Effector CD8-positive, alpha-beta T cell (primary cell): ENCODE data around the gene SFT2D2.
"Not testable (repeated sequence)": the region's sequence is repeated elsewhere in the genome, so short reads cannot be mapped to it uniquely, and the experiment has no call there.

ENCODE experiments used
- DNase-seq: peaks from one replicate; lab custom pipeline; 2025; lab: John Stamatoyannopoulos, UW
- total RNA-seq, 4 experiments: gene quantifications; one replicate each; lab custom pipeline; 2026; lab: John Stamatoyannopoulos, UW

The SFT2D2 gene
- total RNA-seq = 114 to 185 (median 156) reads per million in 4 experiments

- peak; percentile 59 for DNase-seq
Measured at GRCh38 chr1:168225476-168226190, at the start of gene SFT2D2. SFT2D2 (plus strand) TSS chr1:168226004; CDS start chr1:168226080, 76 bp downstream.

- no peak for DNase-seq
Measured at GRCh38 chr1:168178227-168178637, 47.6 kb upstream of the SFT2D2 start.

DNA sequence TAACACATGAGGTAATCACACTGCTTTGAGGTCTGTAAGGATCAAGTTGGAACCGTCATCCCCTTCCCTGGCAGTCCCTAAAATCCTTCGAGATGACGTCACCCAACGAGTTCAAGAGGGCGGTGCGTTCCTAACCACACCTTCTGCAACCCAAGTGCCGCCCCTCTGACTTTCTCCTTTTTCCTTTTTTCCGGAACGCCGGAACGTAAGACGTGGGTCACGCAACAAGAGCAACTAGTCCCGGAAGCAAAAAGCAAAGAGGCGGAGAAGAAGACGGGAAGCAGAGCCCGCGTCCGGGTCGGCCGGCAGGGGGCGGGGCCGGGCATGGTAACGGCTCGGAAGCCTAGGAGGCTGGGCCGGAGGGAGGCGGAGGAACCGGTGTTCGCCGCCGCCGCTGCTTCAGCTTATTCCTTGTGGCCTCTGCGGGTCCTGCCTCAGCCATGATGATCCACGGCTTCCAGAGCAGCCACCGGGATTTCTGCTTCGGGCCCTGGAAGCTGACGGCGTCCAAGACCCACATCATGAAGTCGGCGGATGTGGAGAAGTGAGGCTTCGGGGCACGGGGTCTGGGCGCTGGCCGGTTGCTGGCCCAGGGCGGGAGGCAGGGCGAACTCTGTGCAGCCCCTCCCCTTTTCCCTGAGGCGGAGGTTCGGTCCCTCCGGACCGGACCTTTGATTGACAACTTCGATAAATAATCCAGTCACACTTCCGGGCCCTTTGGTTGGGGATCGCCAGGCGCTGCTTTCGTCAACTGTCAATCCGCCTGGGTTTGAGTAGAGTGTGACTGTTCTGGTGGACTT is 47.0 kb upstream of the SFT2D2 start, which contains the start of gene TIPRL:
Gene TIPRL, plus strand, starts transcription at position 325 of the 800 bp plus-strand sequence. Its CDS starts 116 bp downstream, at position 441.
- peak; percentile 88 for DNase-seq

DNA sequence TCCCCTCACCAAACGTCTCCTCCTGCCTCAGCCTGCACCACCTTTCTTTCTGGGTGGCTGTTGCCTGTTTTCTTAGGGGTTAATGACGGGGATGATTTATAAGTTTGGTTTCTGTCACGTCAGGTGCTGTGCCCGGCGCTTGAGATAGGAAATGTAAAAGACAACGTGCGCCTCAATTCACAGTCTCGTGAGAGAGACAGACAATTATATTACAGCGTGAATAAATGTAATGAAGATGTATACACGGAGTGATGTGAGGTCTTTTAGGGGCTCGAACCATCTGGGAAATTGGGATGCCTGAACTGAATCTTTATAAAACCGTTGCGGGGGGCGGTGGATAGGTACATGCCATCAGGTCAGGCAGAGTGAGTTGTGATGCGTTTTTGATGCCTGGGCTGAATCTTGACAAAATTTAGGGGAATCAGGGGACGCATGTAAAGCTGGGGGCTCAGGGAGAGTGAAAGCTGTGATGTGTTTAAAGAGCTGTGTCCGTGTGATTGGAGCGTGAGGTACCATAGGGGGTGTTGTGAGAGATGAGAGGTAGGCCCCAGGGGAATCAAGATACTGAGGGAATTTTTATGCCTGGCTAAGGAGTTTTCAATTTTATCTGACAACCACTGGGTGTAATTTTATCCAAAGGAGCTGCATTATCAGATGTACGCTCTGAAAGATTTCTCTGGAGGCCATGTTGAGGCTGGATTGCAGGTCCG is 46.2 kb upstream of the SFT2D2 start:
- DNase-seq = peak; percentile 20

- no peak for DNase-seq
Measured at GRCh38 chr1:168180148-168180524, 45.7 kb upstream of the SFT2D2 start.

DNA sequence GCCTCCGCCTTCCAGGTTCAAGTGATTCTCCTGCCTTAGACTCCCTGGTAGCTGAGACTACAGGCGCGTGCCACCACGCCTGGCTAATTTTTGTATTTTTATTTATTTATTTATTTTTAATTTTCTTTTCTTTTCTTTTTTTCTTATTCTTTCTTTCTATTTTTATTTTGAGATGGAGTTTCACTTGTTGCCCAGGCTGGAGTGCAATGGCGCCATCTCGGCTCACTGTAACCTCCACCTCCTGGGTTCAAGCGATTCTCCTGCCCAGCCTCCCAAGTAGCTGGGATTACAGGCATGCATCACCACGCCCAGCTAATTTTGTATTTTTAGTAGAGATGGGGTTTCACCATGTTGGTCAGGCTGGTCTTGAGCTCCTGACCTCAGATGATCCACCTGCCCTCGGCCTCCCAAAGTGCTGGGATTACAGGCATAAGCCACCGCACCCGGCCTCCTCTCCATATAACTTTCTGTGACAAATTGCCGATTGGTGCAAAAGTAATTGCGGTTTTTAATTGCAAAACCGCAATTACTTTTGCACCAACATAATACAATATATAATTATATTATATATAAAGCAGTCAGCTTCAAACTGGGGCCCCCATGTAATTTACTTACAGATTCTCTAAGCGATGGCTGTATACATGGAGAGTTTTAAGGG is 44.6 kb upstream of the SFT2D2 start:
- not testable (repeated sequence) for DNase-seq

GRCh38 chr1:168187177-168187576 is 38.6 kb upstream of the SFT2D2 start:
- no peak for DNase-seq

DNA sequence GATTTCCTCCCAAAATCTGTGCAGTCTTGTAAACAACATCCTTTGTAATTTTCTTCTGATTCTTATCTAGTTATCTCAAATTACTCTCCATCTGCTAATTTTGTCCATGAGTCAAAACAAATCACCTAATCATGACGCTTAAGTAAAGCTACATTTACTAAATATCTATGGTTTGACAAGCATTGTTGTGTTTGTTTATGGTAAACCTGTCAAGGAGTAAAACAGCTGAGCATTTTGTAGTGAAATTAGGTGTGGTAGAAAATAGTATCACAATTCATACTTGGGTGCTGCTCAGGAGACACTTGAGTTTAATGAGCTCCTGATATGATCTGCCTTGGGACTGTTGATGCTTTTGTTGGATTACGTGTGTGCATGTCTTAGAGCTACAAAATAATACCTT is 35.4 kb upstream of the SFT2D2 start:
- DNase-seq = no peak

GRCh38 chr1:168195199-168196135 is 30.3 kb upstream of the SFT2D2 start:
- DNase-seq = no peak

- no peak for DNase-seq
Measured at GRCh38 chr1:168199056-168199455, 26.7 kb upstream of the SFT2D2 start.

- DNase-seq = no peak
Measured at GRCh38 chr1:168202941-168203654, 22.7 kb upstream of the SFT2D2 start.

DNA sequence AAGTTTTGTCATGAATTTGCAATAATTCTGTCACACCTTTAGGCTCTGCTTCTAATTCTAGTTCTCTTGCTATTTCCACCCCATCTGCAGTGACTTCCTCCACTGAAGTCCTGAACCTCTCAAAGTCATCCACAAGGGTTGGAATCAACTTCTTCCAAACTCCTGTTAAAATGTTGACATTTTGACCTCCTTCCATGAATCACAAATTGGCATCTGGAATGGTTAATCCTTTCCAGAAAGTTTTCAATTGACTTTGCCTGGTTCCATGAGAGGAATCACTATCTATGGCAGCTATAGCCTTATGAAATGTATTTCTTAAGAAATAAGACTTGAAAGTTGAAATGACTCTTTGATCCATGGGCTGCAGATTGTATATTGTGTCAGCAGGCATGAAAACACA is 19.7 kb upstream of the SFT2D2 start:
- no peak for DNase-seq

DNA sequence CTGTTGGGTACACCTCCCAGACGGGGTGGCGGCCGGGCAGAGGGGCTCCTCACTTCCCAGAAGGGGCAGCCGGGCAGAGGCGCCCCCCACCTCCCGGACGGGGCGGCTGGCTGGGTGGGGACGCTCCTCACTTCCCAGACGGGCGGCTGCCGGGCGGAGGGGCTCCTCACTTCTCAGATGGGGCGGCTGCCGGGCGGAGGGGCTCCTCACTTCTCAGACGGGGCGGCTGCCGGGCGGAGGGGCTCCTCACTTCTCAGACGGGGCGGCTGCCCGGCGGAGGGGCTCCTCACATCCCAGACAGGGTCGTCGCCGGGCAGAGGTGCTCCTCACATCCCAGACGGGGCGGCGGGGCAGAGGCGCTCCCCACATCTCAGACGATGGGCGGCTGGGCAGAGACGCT is 18.1 kb upstream of the SFT2D2 start:
- DNase-seq = not testable (repeated sequence)

GRCh38 chr1:168210312-168210711 is 15.5 kb upstream of the SFT2D2 start:
- no peak for DNase-seq

- no peak for DNase-seq
Measured at GRCh38 chr1:168213349-168213748, 12.5 kb upstream of the SFT2D2 start.

DNA sequence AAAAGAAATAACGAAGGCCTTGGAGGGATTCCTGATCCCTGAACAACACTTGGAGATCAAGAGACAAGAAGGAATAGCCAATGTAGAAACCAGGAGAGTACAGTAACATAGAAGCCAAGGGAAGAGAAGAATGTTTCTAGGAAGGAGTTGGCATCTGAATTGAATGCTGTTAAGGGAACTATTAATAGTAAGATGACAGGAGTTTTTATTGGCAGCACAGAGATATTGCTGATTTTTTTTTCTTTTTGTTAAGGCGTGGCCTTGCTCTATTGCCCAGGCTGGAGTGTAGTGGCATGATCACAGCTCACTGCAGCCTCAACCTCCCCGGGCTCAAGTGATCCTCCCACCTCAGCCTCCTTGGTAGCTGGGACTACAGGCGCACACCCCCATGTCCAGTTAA is 9.6 kb upstream of the SFT2D2 start:
- DNase-seq = no peak

DNA sequence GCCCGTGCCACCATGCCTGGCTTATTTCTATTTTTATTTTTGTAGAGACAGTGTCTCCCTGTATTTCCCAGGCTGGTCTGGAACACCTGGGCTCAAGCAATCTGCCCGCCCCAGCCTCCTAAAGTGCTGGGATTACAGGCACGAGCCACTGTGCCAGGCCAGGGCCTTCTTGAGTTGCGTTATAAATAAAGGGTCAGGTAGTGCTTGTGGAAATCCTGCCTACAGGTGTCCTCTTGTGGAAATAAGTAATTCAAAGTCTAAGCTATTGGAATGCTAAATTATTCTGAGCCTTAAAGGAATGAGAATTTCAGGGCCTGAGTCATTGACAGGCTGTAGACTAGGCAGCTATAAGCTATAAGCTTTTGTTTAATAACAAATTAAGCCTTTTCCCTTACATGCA is 8.1 kb upstream of the SFT2D2 start:
- DNase-seq = no peak

- DNase-seq = no peak
Measured at GRCh38 chr1:168218658-168219057, 7.1 kb upstream of the SFT2D2 start.

DNA sequence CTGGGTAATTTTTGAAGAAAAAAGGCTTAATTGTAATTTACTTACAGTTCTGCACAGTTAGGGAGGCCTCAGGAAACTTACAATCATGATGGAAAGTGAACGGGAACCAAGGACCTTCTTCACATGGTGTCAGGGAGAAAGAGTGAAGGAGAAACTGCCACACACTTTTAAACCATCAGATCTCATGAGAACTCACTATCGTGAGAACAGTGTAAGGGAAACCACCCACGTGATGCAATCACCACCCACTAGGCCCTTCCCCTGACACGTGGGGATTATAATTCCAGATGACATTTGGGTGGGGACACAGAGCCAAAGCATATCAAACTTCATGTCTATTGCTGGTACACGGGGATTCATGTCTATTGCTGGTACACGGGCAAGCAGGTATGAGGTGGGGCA is 5.3 kb upstream of the SFT2D2 start:
- no peak for DNase-seq

- DNase-seq = no peak
Measured at GRCh38 chr1:168221275-168221674, 4.5 kb upstream of the SFT2D2 start.
